GM23338 (cell line): Measurements from ENCODE around the gene ZNF236.

Source experiments
- CREB1 ChIP-seq: fragments of 250-450 bp; sonication (Bioruptor Pico); IDR thresholded peaks from 2 replicates; pipeline ENCODE4 v1.5.0; 2020; ENCODE audit warnings: low read depth, mild to moderate bottlenecking, moderate library complexity
- ETS1 ChIP-seq: IDR thresholded peaks from 2 replicates; pipeline ENCODE4 v1.6.1; 2016; ENCODE audit warnings: antibody characterized with exemption
- EZH2 ChIP-seq: fragments of 200-600 bp; sonication (generic); IDR thresholded peaks from one replicate; pipeline ENCODE4 v1.8.0; 2017; ENCODE audit warnings: antibody characterized with exemption, mild to moderate bottlenecking, low read depth; ENCODE audit not compliant: unreplicated experiment
- JUNB ChIP-seq: IDR thresholded peaks from one replicate; pipeline ENCODE4 v1.6.1; 2016; ENCODE audit warnings: antibody characterized with exemption; ENCODE audit not compliant: unreplicated experiment
- POLR2AphosphoS5 ChIP-seq: IDR thresholded peaks from 2 replicates; pipeline ENCODE4 v1.6.1; 2016; ENCODE audit warnings: antibody characterized with exemption, low read depth
- ZNF331 ChIP-seq: fragments of 250-450 bp; sonication (Bioruptor Pico); IDR thresholded peaks from 2 replicates; pipeline ENCODE4 v1.5.0; 2020; ENCODE audit warnings: low read depth, mild to moderate bottlenecking, moderate library complexity
- ZNF462 ChIP-seq: fragments of 250-450 bp; sonication (Bioruptor Pico); IDR thresholded peaks from 2 replicates; pipeline ENCODE4 v1.5.0; 2020; ENCODE audit warnings: mild to moderate bottlenecking, moderate library complexity
- TF ChIP-seq, protein P1 (sequence below), 2 experiments: fragments of 200-600 bp in 1 of 2; sonication (generic) in 1 of 2; conservative IDR thresholded peaks; 2 replicates each; pipeline versions ENCODE4 v1.5.1 to v1.6.1; 2016 to 2017; ENCODE audit warnings: antibody characterized with exemption in 2 of 2, low read depth in 2 of 2, mild to moderate bottlenecking in 2 of 2, moderate library complexity in 1 of 2

- TF ChIP-seq POLR2AphosphoS5 (no peak), CREB1 (CRISPR knock-in tag) (no peak), JUNB (no peak), ZNF331 (CRISPR knock-in tag) (no peak), EZH2 (no peak), ETS1 (no peak), ZNF462 (CRISPR knock-in tag) (no peak)
- TF ChIP-seq, protein P1, sequence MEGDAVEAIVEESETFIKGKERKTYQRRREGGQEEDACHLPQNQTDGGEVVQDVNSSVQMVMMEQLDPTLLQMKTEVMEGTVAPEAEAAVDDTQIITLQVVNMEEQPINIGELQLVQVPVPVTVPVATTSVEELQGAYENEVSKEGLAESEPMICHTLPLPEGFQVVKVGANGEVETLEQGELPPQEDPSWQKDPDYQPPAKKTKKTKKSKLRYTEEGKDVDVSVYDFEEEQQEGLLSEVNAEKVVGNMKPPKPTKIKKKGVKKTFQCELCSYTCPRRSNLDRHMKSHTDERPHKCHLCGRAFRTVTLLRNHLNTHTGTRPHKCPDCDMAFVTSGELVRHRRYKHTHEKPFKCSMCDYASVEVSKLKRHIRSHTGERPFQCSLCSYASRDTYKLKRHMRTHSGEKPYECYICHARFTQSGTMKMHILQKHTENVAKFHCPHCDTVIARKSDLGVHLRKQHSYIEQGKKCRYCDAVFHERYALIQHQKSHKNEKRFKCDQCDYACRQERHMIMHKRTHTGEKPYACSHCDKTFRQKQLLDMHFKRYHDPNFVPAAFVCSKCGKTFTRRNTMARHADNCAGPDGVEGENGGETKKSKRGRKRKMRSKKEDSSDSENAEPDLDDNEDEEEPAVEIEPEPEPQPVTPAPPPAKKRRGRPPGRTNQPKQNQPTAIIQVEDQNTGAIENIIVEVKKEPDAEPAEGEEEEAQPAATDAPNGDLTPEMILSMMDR (conservative IDR thresholded peaks at IDR 0.05; ENCODE audit: low read depth in 2 of 2) = no peak
Observed at GRCh38 chr18:76943542-76944339, 121.4 kb downstream of the ZNF236 start.
